WTC11 (cell line): ENCODE measurements around the gene PTPRN2. TPM values are rescaled to one million over a fixed set of nuclear protein-coding genes. Genes with fewer than 3 reads are reported as not detected.

Experiments used
- ATAC-seq: fragments of 200-7000 bp; cut with Tn5 transposase; 2 replicates; pipeline ENCODE4 v1.10.0; 2021; ENCODE audit warnings: mild to moderate bottlenecking, moderate library complexity
- CTCF ChIA-PET: fragments of 300-600 bp; sonication (Branson Sonifier 250); formaldehyde crosslinking; loops from one replicate; lab custom pipeline; 2021; ENCODE audit warnings: antibody characterized with exemption; lab: Charles Lee
- POLR2A ChIA-PET: fragments of 350-600 bp; sonication (Branson Sonifier 250); formaldehyde crosslinking; loops from one replicate; lab custom pipeline; 2021; ENCODE audit warnings: antibody characterized with exemption; lab: Charles Lee
- DNase-seq: peaks from one replicate; pipeline ENCODE4 v3.0.0; 2021; ENCODE audit warnings: low spot score
- H3K27ac Mint-ChIP-seq: 2 replicates; pipeline ENCODE4 v1.8.0; 2021; ENCODE audit warnings: mixed read lengths
- H3K27me3 Mint-ChIP-seq: 2 replicates; pipeline ENCODE4 v1.8.0; 2021; ENCODE audit warnings: low read depth, mild to moderate bottlenecking, moderate library complexity, mixed read lengths
- H3K36me3 Mint-ChIP-seq: 2 replicates; pipeline ENCODE4 v1.8.0; 2021; ENCODE audit warnings: mixed read lengths
- H3K4me1 Mint-ChIP-seq: 2 replicates; pipeline ENCODE4 v1.8.0; 2022; ENCODE audit warnings: mixed read lengths
- H3K4me3 Mint-ChIP-seq: 2 replicates; pipeline ENCODE4 v1.8.0; 2021; ENCODE audit warnings: mild to moderate bottlenecking, moderate library complexity, mixed read lengths
- H3K9me3 Mint-ChIP-seq: 2 replicates; pipeline ENCODE4 v1.8.0; 2021; ENCODE audit warnings: mixed read lengths
- CREB1 ChIP-seq: sonication (generic); formaldehyde crosslinking; IDR thresholded peaks from 2 replicates; pipeline ENCODE4 v1.8.0; 2023; ENCODE audit warnings: mild to moderate bottlenecking, missing genetic modification reagents
- CREM ChIP-seq: sonication (generic); formaldehyde crosslinking; IDR thresholded peaks from 2 replicates; pipeline ENCODE4 v1.8.1; 2022; ENCODE audit warnings: mild to moderate bottlenecking, missing genetic modification reagents, moderate library complexity
- ELF4 ChIP-seq: sonication (generic); formaldehyde crosslinking; IDR thresholded peaks from 2 replicates; pipeline ENCODE4 v1.8.1; 2022; ENCODE audit warnings: low read depth, mild to moderate bottlenecking, moderate library complexity, missing genetic modification reagents
- FOXJ3 ChIP-seq: sonication (generic); formaldehyde crosslinking; IDR thresholded peaks from 2 replicates; pipeline ENCODE4 v1.9.0; 2021; ENCODE audit warnings: missing genetic modification reagents, mild to moderate bottlenecking, borderline replicate concordance
- GRHL2 ChIP-seq: fragments of 250-450 bp; sonication (Bioruptor Pico); IDR thresholded peaks from 2 replicates; pipeline ENCODE4 v1.8.0; 2022; ENCODE audit warnings: mild to moderate bottlenecking, moderate library complexity; ENCODE audit not compliant: insufficient replicate concordance, severe bottlenecking
- NR2C2 ChIP-seq: sonication (generic); formaldehyde crosslinking; IDR thresholded peaks from 2 replicates; pipeline ENCODE4 v1.8.0; 2022; ENCODE audit warnings: mild to moderate bottlenecking, missing genetic modification reagents
- PRRX2 ChIP-seq: fragments of 250-450 bp; sonication (Bioruptor Pico); IDR thresholded peaks from 2 replicates; pipeline ENCODE4 v1.8.0; 2021; ENCODE audit warnings: mild to moderate bottlenecking
- RORB ChIP-seq: fragments of 250-450 bp; sonication (Bioruptor Pico); IDR thresholded peaks from 2 replicates; pipeline ENCODE4 v1.9.0; 2021; ENCODE audit warnings: mild to moderate bottlenecking
- ZNF138 ChIP-seq: sonication (generic); formaldehyde crosslinking; conservative IDR thresholded peaks from 2 replicates; pipeline ENCODE4 v1.8.1; 2022; ENCODE audit warnings: mild to moderate bottlenecking, moderate library complexity, missing genetic modification reagents
- total RNA-seq: library from RNA; stranded (reverse); gene quantifications from 3 replicates; pipeline ENCODE4 v1.2.3, GENCODE V29; 2021
- TF ChIP-seq, protein P1 (sequence below): sonication (generic); formaldehyde crosslinking; conservative IDR thresholded peaks from 2 replicates; pipeline ENCODE4 v1.8.1; 2022; ENCODE audit warnings: mild to moderate bottlenecking, missing genetic modification reagents
- TF ChIP-seq, protein P2 (sequence below): fragments of 250-450 bp; sonication (Bioruptor Pico); conservative IDR thresholded peaks from 2 replicates; pipeline ENCODE4 v1.9.0; 2021; ENCODE audit warnings: mild to moderate bottlenecking
- TF ChIP-seq, protein P3 (sequence below): sonication (generic); formaldehyde crosslinking; IDR thresholded peaks from 2 replicates; pipeline ENCODE4 v1.8.1; 2022; ENCODE audit warnings: missing genetic modification reagents, borderline replicate concordance
- TF ChIP-seq, protein P4 (sequence below): sonication (generic); formaldehyde crosslinking; IDR thresholded peaks from 2 replicates; pipeline ENCODE4 v1.8.1; 2022; ENCODE audit warnings: low read depth, mild to moderate bottlenecking, moderate library complexity, missing genetic modification reagents, borderline replicate concordance

Gene PTPRN2
- total RNA-seq, 1 experiment from 2014 or later = 4.7 TPM

DNA sequence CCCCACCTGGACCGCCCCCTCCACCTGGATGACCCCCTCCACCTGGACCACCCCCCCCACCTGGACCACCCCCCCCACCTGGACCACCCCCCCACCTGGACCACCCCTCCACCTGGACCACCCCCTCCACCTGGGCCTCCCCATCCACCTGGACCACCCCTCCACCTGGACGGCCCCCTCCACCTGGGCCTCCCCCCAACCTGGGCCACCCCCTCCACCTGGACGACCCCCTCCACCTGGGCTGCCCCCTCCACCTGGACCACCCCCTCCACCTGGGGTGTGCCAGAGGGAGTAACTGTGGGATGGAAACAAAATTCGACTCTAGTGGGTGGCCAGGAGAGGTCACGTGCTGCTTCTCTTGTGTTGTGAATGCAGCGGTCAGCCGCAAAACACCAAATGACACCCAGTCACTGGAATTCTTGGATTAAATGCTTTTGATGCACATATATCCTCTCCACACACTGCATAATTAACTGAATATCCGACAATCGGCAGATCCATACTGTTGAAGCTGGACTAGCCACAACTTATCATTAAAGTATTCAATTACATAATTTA, 316.7 kb downstream of the PTPRN2 start (continued):
- no peak for TF ChIP-seq RORB (CRISPR knock-in tag)
- TF ChIP-seq, protein P1, sequence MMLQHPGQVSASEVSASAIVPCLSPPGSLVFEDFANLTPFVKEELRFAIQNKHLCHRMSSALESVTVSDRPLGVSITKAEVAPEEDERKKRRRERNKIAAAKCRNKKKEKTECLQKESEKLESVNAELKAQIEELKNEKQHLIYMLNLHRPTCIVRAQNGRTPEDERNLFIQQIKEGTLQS (CRISPR knock-in tag) = no peak

DNA sequence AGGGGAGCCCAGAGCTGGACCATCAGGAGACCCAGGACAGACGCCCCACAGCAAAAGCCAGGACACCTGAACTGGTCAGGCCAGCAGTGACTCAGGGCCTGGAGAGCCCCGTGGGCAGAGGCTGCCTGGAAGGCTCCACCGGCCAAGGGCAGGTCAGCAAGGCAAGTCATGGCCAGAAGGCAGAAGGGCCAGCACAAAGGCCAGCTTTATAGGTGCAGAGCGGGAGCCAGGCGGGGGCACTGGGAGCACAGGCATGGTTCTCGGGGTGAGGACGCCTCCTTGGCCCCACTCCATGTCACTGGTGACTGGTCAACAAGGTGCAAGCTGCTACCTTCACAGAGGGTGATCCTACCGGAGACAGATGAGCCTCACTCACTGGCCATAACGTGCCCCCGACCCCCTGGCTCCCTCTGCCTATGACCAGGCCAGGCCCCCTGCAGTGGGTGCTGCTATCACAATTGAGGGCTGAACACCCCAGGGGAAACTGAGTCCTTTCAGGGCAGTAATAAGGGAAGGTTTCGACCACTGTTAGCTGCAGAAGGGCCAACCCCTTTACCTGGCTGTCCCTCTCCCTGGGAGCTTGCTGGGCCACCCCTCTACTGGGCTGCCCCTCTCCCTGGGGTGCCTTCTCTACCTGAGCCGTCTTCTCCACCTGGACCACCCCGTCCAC, 317.4 kb downstream of the PTPRN2 start:
- Mint-ChIP-seq H3K27me3 (no peaks in the 10 kb centered on the region), H3K4me1 (peaks cover 7% of the 10 kb centered on the region; the same call in 1 of the 2 replicates), H3K36me3 (peaks cover 17% of the 10 kb centered on the region), H3K9me3 (peaks cover 7% of the 10 kb centered on the region), H3K27ac (no peak overlapping the region), H3K4me3 (no peak overlapping the region)
- no peak for TF ChIP-seq GRHL2 (CRISPR knock-in tag)
- TF ChIP-seq, protein P2, sequence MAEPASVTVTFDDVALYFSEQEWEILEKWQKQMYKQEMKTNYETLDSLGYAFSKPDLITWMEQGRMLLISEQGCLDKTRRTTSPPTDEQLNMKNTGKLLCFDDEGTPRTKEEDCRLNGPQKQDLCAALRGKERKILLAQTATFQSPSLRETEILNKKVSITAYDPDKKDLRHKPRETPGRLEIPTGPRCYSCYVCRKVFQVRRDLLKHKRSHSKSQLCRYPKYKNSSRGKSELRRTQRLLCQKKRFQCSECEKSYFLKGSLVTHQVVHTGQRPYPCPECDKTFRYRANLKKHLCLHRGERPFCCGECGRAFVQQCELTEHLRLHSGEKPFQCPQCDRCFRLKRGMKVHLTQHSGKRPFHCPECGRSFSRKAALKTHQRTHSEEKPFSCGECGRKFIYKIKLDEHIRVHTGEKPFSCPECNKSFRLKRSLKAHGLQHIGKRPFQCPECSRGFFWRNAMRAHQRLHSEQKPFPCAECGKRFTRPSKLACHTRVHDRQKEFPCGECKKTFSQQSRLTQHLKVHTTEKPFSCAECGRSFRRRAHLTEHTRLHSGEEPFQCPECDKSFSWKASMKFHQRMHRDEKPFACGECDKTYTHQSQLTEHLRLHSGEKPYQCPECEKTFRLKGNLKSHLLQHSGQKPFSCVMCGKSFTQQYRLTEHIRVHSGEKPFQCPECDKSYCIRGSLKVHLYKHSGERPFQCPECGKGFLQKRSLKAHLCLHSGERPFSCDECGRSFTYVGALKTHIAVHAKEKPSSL (CRISPR knock-in tag) = no peak
- TF ChIP-seq CREM (CRISPR knock-in tag) = no peak
- TF ChIP-seq ELF4 = no peak
- no peak for TF ChIP-seq FOXJ3 (CRISPR knock-in tag)
- TF ChIP-seq, protein P3, sequence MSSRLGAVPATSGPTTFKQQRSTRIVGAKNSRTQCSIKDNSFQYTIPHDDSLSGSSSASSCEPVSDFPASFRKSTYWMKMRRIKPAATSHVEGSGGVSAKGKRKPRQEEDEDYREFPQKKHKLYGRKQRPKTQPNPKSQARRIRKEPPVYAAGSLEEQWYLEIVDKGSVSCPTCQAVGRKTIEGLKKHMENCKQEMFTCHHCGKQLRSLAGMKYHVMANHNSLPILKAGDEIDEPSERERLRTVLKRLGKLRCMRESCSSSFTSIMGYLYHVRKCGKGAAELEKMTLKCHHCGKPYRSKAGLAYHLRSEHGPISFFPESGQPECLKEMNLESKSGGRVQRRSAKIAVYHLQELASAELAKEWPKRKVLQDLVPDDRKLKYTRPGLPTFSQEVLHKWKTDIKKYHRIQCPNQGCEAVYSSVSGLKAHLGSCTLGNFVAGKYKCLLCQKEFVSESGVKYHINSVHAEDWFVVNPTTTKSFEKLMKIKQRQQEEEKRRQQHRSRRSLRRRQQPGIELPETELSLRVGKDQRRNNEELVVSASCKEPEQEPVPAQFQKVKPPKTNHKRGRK (CRISPR knock-in tag) = no peak
- ATAC-seq (no peak), DNase-seq (peak; percentile 3)
- POLR2A ChIA-PET = no interaction called here
- CTCF ChIA-PET = no interaction called here

DNA sequence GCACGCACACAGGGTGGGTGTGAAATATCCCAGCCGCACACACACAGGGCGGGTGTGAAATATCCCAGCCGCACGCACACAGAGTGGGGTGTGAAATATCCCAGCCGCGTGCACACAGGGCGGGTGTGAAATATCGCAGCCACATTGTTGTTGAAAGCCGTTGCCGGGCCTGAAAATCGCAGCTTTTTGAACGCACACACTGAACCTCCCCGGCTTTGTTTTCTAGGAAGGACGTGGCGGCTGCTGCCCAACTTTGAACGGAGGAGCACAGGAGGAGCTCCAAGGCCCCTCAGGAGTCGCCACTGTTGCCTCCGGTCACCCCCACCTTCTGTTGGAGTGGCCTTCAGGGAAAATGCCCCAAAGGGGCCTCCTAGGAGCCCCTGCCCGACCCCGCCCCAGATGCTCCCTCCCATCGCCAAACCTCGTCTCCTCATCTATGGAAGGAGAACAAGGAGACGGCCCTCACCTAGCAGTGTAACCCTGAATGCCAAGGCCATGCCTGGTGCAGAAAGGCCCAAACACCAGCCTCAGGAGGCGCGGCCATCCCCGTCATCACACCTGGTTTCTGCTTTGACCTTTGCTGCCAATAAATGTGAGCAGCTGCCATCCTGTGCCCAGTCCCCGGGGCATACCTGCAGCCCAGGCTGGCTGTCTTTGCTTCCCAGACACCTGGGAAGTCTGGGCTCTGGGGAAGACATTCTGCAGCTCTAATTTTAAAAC, 318.6 kb downstream of the PTPRN2 start:
- Mint-ChIP-seq H3K4me3 (no peak overlapping the region), H3K36me3 (peaks cover 11% of the 10 kb centered on the region), H3K27ac (no peak overlapping the region), H3K27me3 (no peaks in the 10 kb centered on the region), H3K4me1 (no peaks in the 10 kb centered on the region), H3K9me3 (peaks cover 7% of the 10 kb centered on the region)
- ChIA-PET POLR2A (no interaction called here), CTCF (no interaction called here)
- peak; percentile 6 for DNase-seq
- no peak for ATAC-seq
- TF ChIP-seq, protein P4, sequence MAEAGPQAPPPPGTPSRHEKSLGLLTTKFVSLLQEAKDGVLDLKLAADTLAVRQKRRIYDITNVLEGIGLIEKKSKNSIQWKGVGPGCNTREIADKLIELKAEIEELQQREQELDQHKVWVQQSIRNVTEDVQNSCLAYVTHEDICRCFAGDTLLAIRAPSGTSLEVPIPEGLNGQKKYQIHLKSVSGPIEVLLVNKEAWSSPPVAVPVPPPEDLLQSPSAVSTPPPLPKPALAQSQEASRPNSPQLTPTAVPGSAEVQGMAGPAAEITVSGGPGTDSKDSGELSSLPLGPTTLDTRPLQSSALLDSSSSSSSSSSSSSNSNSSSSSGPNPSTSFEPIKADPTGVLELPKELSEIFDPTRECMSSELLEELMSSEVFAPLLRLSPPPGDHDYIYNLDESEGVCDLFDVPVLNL = no peak
- TF ChIP-seq PRRX2 (CRISPR knock-in tag) (no peak), ZNF138 (CRISPR knock-in tag) (no peak), CREB1 (no peak), ELF4 (no peak), NR2C2 (no peak)
- TF ChIP-seq, protein P1 (CRISPR knock-in tag) = no peak
- TF ChIP-seq, all 79 proteins: peak for 0
